ENCODE results near the gene TLR10.
A peak's percentile ranks its signal among the peaks of the same experiment; 100 is the strongest.
"Not testable (repeated sequence)": the region's sequence is repeated elsewhere in the genome, so short reads cannot be mapped to it uniquely, and the experiment has no call there.

The TLR10 gene

DNA sequence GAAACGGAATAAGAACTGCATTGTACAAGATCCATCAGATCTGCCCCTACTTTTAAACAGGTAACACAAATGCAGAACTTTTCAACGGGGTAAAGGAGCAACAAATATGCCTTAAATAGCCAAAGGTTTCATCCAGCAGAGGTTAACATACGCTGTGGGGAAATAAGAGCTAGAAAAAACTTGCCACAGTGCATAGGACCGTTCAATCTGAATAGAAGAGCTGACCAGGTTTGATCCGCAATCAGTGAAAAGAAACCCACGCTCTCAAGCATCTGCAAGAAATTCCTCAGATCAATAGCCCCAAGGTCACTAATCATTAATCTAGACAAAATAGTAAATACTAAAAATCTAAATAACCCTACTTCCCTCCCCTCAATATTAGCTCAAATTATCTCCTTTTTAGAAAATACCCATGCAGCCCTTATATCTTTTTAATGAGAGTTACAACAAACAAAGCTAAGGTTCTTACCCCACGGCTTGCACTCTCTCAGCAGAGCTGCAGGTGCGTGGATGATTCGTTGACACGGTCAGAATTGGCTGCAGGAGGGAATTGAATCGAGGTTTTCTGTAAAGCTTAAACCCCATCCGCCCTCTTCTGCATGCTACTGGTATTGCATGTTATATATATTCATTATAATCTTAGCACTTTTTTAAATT is at the start of gene TLR10:
TSS of gene TLR10 (minus strand) at position 539 of the 657 bp plus-strand sequence. CDS start 7,400 bp downstream, outside the sequence.
- DNase-seq = peak; percentile 17

- DNase-seq = no peak
These were observed 49.4 kb upstream of the TLR10 start for GRCh38 chr4:38832206-38832605.

- DNase-seq = no peak
These were observed 48.9 kb upstream of the TLR10 start for GRCh38 chr4:38831653-38832052.

DNA sequence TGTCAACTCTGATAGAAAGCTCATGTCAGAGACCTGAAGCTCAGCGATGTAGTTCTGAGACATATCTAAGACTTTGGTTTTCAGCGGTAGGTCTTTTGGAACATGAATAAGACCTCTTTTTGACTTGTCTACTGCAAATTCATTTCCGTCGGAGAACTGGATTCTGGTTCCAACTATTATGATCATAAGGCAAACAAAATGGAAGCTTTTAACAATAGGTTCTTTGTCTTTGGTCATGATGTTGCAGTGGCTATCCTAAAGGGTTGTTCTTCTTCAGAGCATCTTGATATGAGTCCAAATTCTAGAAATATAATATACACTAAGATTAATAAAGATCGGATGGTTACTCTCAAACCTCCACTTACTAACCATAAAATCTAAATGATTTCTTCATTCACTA is 46.4 kb upstream of the TLR10 start:
- DNase-seq = no peak

DNA sequence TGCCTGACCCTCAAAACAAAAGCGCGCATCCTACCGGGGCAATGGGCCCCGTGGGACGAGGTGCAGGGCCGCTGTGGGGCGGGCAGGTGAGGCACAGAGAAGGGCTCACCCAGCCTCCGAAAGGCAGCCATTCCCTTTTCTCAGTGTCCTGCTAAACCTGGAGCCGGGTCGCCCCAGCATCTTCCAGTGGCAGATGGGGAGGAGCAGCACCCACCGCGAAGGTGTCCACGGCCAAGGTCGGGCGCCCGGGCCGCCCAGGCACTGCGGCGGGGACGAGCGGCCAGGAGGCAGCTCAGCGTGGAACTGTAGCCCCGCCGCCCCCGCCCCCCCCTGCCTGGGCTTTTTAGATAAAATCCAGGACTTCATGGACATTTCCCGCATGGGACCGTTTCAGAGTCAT is 41.0 kb upstream of the TLR10 start:
- DNase-seq = no peak

DNA sequence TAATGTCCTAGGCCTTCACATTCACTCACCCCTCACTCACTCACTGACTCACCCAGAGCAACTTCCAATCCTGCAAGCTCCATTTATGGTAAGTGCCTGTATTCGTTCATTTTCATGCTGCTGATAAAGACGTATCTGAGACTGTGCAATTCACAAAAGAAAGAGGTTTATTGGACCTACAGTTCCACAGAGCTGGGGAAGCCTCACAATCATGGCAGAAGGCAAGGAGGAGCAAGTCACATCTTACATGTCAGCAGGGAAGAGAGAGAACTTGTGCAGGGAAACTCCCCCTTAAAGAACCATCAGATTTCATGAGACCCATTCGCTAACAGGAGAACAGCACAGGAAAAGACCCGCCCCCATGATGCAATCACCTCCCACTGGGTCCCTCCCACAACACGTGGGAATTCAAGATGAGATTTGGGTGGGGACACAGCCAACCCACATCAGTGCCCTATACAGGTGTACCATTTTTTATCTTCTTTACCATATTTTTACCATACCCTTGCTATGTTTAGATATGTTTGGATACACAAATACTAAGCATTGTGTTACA is 40.0 kb upstream of the TLR10 start:
- DNase-seq = no peak

DNA sequence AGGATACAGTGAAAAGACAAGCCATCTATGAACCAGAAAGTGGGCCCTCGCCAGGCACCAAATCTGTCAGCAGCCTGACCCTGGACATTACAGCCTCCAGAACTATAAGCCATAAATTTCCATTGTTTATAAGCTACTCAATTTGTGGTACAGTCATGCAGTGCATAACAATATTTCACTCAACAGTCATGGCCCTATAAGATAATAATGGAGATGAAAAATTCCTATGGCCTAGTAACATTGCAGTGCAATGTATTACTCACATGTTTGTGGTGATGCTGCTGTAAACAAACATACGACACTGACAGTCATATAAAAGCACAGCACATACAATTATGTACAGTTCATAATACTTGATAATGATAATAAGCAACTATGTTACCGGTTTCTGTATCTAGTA is 38.9 kb upstream of the TLR10 start:
- DNase-seq = no peak

- no peak for DNase-seq
These were observed 37.7 kb upstream of the TLR10 start for GRCh38 chr4:38820329-38821061.

DNA sequence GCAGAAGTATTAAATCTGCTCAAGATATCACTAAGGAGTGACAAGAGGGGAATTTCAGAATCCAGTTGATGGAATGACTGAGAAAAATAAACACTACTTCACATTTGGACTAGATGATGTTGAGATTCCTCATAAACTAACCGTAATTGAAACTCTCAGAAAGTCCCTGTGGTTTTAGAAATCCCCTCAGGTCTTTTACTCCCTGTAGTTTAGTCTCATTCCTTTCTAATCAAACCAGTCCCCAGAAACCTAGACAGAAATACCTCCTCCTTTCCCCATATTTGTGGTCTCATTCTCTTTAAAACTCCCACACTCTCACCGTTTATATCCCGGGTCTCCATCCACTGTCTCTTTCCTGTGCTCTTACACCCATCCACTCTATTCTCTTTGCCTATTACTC is 36.8 kb upstream of the TLR10 start:
- DNase-seq = no peak

DNA sequence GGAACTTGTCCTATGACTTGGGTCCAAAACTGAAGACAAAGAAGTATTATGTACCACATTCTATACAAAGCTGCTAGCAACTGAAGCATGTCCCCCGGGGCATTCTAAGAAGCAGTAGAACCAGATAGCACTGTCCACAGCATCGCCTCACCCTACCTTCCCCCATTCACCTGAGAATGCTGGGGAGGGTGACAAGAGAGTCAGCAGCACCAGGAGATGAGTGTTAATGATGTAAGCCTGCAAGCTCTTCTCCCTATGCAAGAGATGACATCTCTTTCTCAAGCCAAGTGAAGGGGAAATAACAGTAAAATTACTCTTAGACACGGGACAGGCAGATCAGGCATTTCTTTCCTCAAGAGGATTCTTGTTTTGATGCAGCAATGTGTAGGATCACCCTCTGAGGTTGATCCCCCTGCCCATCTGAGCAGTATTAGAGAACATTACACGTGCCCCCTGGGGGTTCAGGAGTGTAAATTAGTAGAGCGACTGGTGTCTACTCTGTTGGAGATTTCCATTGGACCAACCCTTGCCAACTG is 35.7 kb upstream of the TLR10 start:
- DNase-seq = no peak

DNA sequence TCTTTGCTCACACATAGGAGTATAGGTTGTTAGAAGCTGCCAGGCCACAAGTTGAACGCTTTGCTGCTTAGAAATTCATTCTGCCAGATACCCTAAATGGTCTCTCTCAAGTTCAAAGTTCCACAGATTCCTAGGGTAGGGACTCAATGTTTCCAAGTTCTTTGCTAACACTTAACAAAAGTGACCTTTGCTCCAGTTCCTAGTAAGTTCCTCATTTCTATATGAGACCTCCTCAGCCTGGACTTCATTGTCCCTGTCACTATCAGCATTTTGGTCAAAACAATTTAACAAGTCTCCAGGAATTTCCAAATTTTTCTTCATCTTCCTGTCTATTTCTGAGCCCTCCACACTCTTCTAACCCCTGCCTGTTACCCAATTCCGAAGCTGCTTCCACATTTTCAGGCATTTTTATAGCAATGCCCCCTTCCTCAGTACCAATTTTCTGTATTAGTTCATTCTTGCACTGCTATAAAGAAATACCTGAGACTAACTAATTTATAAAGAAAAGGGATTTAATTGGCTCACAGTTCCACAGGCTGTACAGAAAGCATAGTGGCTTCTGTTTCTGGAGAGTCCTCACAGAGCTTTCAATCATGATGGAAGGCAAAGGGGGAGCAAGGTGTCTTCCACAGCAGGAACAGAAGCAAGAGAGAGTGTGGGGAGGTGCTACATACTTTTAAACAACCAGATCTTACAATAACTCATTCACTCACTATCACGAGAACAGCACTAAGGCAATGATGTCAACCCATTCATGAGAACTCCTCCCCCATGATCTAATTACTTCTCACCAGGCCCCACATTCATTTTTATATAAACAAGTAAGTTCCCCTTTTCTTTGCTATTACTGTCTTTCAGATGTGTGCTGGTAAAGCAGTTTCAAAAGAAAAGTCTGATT is 33.3 kb upstream of the TLR10 start:
- no peak for DNase-seq

- DNase-seq = no peak
These were observed 31.6 kb upstream of the TLR10 start for GRCh38 chr4:38814386-38814785.

GRCh38 chr4:38811297-38811696 is 28.5 kb upstream of the TLR10 start:
- DNase-seq = no peak

- not testable (repeated sequence) for DNase-seq
These were observed 24.7 kb upstream of the TLR10 start for GRCh38 chr4:38807462-38807861.

- DNase-seq = not testable (repeated sequence)
These were observed 23.5 kb upstream of the TLR10 start for GRCh38 chr4:38806251-38806650.

- no peak for DNase-seq
These were observed 22.8 kb upstream of the TLR10 start for GRCh38 chr4:38805530-38806145.

DNA sequence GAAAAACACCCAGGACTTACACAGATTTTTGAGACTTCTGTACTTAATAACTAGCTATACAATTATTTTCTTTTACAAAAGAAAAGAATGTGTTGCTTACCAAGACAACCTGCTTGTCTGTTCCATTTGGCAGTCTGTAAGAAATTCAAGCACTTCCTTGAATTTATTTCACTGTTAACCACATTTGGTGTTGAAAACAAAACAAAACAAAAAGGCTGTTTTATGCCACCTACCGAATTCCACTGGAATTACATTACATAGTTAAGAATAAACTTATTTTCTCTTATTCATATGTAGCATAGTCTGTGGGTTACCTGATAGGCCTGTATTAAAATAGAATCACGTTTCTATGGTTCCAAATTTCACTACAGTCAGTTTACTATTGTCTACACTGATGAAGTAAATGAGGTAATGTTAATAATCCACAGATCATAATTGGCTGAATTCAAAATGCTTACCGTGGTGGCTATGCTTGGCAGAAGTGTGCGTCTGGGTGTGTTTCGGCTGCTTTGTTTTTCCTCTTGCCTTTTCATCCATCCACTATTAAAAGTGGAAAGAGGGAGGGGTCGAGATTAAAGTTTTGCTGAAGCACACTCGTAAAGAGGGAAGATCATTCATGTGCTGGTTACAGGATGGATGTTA is 22.0 kb upstream of the TLR10 start, which contains the start of gene TLR1:
TSS of gene TLR1 (minus strand) at position 138 of the 642 bp plus-strand sequence. CDS start 5,960 bp downstream, outside the sequence.
- DNase-seq = peak; percentile 2

- DNase-seq = no peak
These were observed 21.3 kb upstream of the TLR10 start for GRCh38 chr4:38803833-38804653.

- no peak for DNase-seq
These were observed 20.0 kb upstream of the TLR10 start for GRCh38 chr4:38802561-38803355.

DNA sequence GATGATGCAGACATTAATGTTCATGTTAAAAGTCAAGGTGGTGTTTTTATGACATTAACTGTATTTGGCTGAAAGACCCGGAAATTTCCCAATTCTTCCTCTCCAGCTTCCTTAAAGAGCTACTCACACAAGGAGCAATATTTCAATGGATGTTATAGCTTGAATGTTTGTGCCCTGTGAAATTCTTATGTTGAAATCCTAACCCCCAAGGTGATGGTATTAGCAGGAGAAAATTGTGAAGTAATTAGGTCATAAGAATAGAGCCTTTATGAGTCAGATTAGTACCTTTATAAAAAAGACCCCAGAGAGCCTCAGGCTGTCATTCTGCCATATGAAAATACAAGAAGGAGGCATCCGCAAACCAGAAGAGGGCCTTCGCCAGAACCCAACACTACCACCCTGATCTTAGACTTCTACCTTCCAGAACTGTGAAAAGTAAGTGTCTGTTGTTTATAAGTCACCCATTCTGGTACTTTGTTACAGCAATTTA is 18.2 kb upstream of the TLR10 start:
- no peak for DNase-seq
